Activated CD4-positive, alpha-beta T cell treated with anti-CD3 and anti-CD28 coated beads for 48 hours (primary cell): ENCODE data around the gene FOS.

Experiments
- DNase-seq: peaks from one replicate; pipeline ENCODE4 v3.0.0-alpha.2; 2020

The FOS gene

DNA sequence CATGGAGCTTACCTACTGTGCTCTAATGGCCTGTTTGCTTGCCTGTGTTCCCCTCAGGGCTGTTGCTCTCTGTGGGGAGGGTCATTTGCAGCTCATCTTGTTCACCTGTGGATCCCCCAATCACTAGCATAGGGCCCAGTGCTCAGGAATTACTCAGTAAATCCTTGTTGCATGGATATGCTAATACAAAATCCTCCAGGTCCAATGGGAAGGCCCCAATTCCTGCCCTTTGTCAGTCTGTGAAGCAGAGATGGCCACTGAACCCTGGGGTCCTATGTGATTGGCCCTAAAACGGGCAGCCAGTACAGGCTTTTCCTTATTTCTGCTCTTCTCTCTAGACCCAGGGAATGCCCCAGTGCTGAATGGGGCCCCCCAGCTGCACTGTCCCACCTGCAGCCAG lies 44.1 kb downstream of the FOS start:
- DNase-seq: no peak

DNA sequence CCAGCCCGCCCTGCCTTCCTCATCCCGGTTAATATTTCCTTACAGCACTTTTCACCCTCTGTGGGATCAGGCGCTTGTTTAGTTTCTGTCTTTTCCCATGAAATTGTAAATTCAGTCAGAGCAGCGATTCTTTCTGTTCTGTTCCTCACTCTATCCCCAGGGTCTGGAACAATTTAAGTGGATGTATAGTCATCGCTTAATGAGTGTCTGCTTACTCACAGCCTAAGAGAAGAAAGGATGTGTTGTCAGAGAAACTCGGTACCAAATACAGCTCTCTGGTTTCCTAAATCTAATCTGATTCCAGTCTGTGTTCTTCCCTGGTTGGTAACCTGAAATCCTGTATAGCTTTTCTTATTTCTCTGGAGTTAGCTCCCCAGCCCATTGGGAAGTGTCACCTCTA lies 44.9 kb downstream of the FOS start:
- DNase-seq: no peak

DNA sequence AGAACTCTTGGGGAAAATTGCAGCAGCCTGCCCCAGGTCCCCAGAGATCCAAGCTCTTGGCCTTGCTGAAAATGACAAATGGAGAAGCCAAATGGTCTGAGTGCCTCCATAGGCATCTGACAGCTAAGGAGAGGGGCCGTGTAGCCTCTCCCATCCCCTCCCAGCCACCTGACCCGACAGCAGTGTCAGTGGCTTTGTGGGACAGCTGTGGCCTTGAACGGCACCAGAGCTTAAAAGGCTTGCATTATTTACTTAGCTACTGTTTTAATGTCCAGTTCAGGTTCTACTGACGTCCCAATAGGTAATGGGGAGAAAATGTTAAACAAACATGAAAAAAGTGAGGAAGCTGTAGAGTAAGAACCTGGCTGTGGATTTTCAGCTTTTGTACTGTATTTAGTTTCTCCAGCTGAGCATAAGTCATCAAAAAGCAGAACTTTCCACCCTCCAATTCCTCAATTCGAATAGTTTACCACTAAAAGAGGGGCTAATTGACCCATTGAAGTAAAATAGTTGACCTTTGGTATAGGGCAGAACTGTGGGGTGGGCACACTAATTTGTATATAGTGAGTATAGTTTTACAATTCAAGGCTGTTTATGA lies 50.0 kb downstream of the FOS start:
- DNase-seq: no peak

DNA sequence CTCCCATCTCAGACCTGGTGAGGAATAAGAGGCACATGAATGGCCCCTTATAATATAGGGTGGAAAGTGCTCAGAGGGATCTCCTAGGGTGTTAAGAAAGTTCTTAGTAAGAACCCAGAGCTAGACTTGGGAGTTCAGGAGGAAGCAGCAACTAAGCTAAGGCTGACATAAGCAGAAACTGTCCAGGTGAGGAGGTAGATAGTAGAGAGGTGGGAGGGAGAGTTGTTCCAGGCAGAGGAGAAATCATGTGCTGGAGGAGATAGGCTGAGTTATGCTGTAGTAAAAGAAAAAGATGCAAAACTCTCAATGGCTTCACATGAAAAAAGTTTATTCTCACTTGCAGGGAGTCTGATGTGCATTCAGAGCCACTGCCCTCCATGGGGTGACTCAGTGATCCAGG lies 50.7 kb downstream of the FOS start:
- no peak for DNase-seq

- no peak for DNase-seq
Measured at GRCh38 chr14:75331471-75331870, 52.8 kb downstream of the FOS start.
